Measurements from ENCODE around the gene PIK3CD. TPM values are rescaled to one million over a fixed set of nuclear protein-coding genes. Genes with fewer than 3 reads are reported as not detected.

PIK3CD gene
- total and polyA plus RNA-seq, 2 of the 8 experiments (the other 6 are each of a cell fraction or from before 2014, with no cell fraction given) = 20.6 to 24.1 TPM

DNA sequence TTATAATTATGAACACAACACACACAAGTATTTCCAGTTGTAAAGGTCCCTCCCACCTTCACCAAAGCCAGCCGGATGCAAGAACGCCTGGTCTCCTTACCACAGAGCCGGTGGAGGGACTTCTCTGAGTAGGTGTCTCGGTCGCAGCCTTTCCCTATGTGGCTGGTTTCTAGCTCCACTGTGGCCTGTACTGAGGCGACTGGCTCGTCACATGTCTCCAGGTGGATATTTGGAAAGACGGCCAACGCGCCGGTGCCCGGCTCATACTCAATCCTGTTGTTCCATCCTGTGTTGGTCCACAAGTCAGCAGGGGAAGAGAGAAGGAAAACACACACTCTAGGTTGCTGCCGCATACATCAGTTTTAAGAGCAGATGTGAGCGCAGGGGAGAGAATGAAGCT, 97.8 kb downstream of the PIK3CD start (continued):
- TF ChIP-seq POU5F1 (IDR thresholded peaks at IDR 0.05; ENCODE audit: low read depth, low read length) = no peak
- TF ChIP-seq, protein P1, sequence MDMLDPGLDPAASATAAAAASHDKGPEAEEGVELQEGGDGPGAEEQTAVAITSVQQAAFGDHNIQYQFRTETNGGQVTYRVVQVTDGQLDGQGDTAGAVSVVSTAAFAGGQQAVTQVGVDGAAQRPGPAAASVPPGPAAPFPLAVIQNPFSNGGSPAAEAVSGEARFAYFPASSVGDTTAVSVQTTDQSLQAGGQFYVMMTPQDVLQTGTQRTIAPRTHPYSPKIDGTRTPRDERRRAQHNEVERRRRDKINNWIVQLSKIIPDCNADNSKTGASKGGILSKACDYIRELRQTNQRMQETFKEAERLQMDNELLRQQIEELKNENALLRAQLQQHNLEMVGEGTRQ (IDR thresholded peaks at IDR 0.05; ENCODE audit: low read length) = no peak
- no peak for TF ChIP-seq SRF (IDR thresholded peaks at IDR 0.05; ENCODE audit: low read depth, low read length)
- no peak for TF ChIP-seq POLR2A (IDR thresholded peaks at IDR 0.05; ENCODE audit: control extremely low read depth in 1 of 2, low read depth in 2 of 2, low read length in 2 of 2)
- TF ChIP-seq NRF1 (IDR thresholded peaks at IDR 0.05; ENCODE audit: low read depth, low read length) = no peak
- TF ChIP-seq RAD21 (IDR thresholded peaks at IDR 0.05 in 1 of 2, conservative IDR thresholded peaks at IDR 0.05 in 1 of 2; ENCODE audit: low read depth in 2 of 2, low read length in 2 of 2) = no peak
- no peak for TF ChIP-seq YY1 (IDR thresholded peaks at IDR 0.05; ENCODE audit: low read depth, low read length)

All from H1 (cell line).